BJ (cell line): Measurements from ENCODE around the gene OR51I1. TPM values are rescaled to one million over a fixed set of nuclear protein-coding genes. Genes with fewer than 3 reads are reported as not detected.
A peak's percentile ranks its signal among the peaks of the same experiment; 100 is the strongest.

Experiments used
- CTCF ChIA-PET: fragments of 350-600 bp; formaldehyde crosslinking; extraction: SDS; loops from one replicate; lab custom pipeline; 2021; ENCODE audit warnings: antibody characterized with exemption, inconsistent platforms; lab: Yijun Ruan, JAX
- POLR2A ChIA-PET: fragments of 300-600 bp; sonication (Branson Sonifier 250); formaldehyde crosslinking; extraction: SDS; loops from one replicate; lab custom pipeline; 2021; ENCODE audit warnings: antibody characterized with exemption; lab: Charles Lee
- DNase-seq: peaks from one replicate; pipeline ENCODE4 v3.0.0-alpha.2; 2011; ENCODE audit warnings: low read depth
- H3K27me3 ChIP-seq: 2 replicates; pipeline ENCODE4 v1.6.0; 2011; ENCODE audit warnings: low read length; ENCODE audit not compliant: control insufficient read depth, insufficient read depth
- H3K36me3 ChIP-seq: 2 replicates; pipeline ENCODE4 v1.5.1; 2011; ENCODE audit warnings: low read length; ENCODE audit not compliant: control insufficient read depth, insufficient read depth
- H3K4me3 ChIP-seq: 2 replicates; pipeline ENCODE4 v1.5.1; 2011; ENCODE audit warnings: low read depth, mild to moderate bottlenecking, control low read depth, low read length
- CTCF ChIP-seq: IDR thresholded peaks from 2 replicates; pipeline ENCODE4 v1.5.1; 2011; ENCODE audit warnings: low read depth, mild to moderate bottlenecking, control low read depth, inconsistent platforms, low read length, moderate library complexity; ENCODE audit not compliant: insufficient read depth
- polyA plus RNA-seq: library from polyadenylated mRNA; depleted of rRNA; stranded (reverse); fragments of >200 nt; gene quantifications from 2 replicates; pipeline ENCODE4 v1.2.3, GENCODE V29; 2011

Gene OR51I1
- polyA plus RNA-seq, 1 experiment: not detected

GRCh38 chr11:5486003-5486402, 44.7 kb upstream of the OR51I1 start:
- H3K4me3 ChIP-seq: no peak overlapping the region
- ChIA-PET POLR2A (no interaction called here), CTCF (interaction anchor here (2.6 kb wide), 1 partner anchor 10 kb away, joined by 12 read pairs; no protein-coding TSS in a partner anchor)
- no peak for TF ChIP-seq CTCF
- no peaks in the 10 kb centered on the region for H3K36me3 ChIP-seq
- no peak for DNase-seq
- H3K27me3 ChIP-seq: no peaks in the 10 kb centered on the region; the same call in none of the 2 replicates

GRCh38 chr11:5476186-5476819, 35.0 kb upstream of the OR51I1 start:
- H3K27me3 ChIP-seq: no peaks in the 10 kb centered on the region
- CTCF ChIA-PET: interaction anchor here (0.6 to 2.5 kb wide), 24 partner anchors 9 to 887 kb away, joined by 3 to 14 read pairs (median 4); partner anchors contain the start of genes OR51I2 and OR52N2
- no peaks in the 10 kb centered on the region for H3K36me3 ChIP-seq
- POLR2A ChIA-PET: no interaction called here
- no peak overlapping the region for H3K4me3 ChIP-seq
- TF ChIP-seq CTCF: peak; percentile 83
- DNase-seq: no peak

GRCh38 chr11:5473921-5474320, 32.6 kb upstream of the OR51I1 start:
- TF ChIP-seq CTCF: no peak
- POLR2A ChIA-PET: no interaction called here
- CTCF ChIA-PET: no interaction called here

GRCh38 chr11:5467527-5467926, 26.2 kb upstream of the OR51I1 start:
- POLR2A ChIA-PET: no interaction called here
- DNase-seq: no peak
- CTCF ChIA-PET: interaction anchor here (1.2 to 1.4 kb wide), 2 partner anchors 8 to 19 kb away, joined by 3 to 6 read pairs; no protein-coding TSS in a partner anchor
- Histone ChIP-seq H3K27me3 (0 out of 2 replicates have a peak, but pooled peaks cover 2% of the 10 kb centered on the region), H3K36me3 (no peaks in the 10 kb centered on the region), H3K4me3 (no peak overlapping the region)
- TF ChIP-seq CTCF: no peak

More at GRCh38 chr11:5473921-5474320, 32.6 kb upstream of the OR51I1 start:
- Histone ChIP-seq H3K4me3 (no peak overlapping the region), H3K27me3 (no peaks in the 10 kb centered on the region), H3K36me3 (no peaks in the 10 kb centered on the region)
- DNase-seq: no peak

- Histone ChIP-seq H3K36me3 (no peaks in the 10 kb centered on the region), H3K27me3 (no peaks in the 10 kb centered on the region), H3K4me3 (no peak overlapping the region)
- TF ChIP-seq CTCF: no peak
- POLR2A ChIA-PET: no interaction called here
- CTCF ChIA-PET: no interaction called here
- no peak for DNase-seq
These were observed 19.8 kb upstream of the OR51I1 start for GRCh38 chr11:5460983-5461621.
